Measurements from ENCODE around the gene ERFL.

DNA sequence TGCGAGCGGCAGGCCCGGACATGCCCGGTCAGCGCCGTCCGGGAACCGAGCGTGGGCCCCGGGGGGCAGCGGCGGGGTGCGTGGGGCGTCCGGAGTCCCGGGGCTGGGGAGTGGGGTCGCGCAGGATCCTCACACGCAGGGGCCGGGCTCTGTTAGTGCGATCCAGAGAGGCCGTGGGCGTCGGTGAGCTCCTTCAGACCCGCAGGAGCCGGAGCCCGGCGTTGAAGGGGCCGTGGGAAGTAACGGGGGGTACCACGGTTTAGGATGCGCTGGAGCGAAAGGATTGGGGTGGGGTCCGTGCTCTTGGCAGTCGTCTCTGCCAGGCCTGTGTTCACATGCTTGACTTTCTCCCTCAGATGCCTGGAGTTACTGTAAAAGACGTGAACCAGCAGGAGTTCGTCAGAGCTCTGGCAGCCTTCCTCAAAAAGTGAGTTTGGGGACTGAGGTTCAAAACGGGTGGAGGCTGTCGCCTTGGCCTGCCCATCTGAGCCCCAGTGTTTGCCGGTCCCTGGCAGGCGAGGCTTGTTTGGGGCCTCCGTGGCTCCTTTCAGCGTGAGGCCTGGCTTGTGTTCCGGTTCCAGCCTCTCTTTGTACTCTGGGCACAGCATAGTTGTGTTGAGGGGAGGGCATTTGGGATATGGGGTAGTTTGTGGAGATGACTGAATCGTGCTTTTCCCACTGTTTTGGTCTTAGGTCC is 67.7 kb downstream of the ERFL start:
- TF ChIP-seq POLR2A (IDR thresholded peaks at IDR 0.05): no peak
- TF ChIP-seq, protein P1, sequence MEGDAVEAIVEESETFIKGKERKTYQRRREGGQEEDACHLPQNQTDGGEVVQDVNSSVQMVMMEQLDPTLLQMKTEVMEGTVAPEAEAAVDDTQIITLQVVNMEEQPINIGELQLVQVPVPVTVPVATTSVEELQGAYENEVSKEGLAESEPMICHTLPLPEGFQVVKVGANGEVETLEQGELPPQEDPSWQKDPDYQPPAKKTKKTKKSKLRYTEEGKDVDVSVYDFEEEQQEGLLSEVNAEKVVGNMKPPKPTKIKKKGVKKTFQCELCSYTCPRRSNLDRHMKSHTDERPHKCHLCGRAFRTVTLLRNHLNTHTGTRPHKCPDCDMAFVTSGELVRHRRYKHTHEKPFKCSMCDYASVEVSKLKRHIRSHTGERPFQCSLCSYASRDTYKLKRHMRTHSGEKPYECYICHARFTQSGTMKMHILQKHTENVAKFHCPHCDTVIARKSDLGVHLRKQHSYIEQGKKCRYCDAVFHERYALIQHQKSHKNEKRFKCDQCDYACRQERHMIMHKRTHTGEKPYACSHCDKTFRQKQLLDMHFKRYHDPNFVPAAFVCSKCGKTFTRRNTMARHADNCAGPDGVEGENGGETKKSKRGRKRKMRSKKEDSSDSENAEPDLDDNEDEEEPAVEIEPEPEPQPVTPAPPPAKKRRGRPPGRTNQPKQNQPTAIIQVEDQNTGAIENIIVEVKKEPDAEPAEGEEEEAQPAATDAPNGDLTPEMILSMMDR (IDR thresholded peaks at IDR 0.05): no peak
